Uterus (tissue), 2 donors: ENCODE data around the gene OPCML.

ENCODE experiments used
- CTCF ChIP-seq, 4 experiments: fragments of 200-600 bp in 2 of 4; fragments of 450-650 bp in 2 of 4; sonication (generic) in 2 of 4; IDR thresholded peaks; one replicate each; pipeline ENCODE4 v1.5.1; 2016 to 2019; ENCODE audit warnings: antibody characterized with exemption in 4 of 4, mild to moderate bottlenecking in 2 of 4, moderate library complexity in 1 of 4
- POLR2A ChIP-seq, 2 donors: fragments of 450-650 bp; IDR thresholded peaks; one replicate each; pipeline ENCODE4 v1.6.1; 2016; ENCODE audit warnings: antibody characterized with exemption in 2 of 2, mild to moderate bottlenecking in 1 of 2, moderate library complexity in 1 of 2

GRCh38 chr11:133007027-133007584 lies 525.2 kb downstream of the OPCML start:
- TF ChIP-seq CTCF (IDR thresholded peaks at IDR 0.05) (no peak), POLR2A (IDR thresholded peaks at IDR 0.05) (no peak)
